HG02840 (cell line): ENCODE data around the gene CPLANE2.
"Not testable (repeated sequence)": the region's sequence is repeated elsewhere in the genome, so short reads cannot be mapped to it uniquely, and the experiment has no call there.

Experiments
- ATAC-seq: cut with Tn5 transposase; IDR thresholded peaks from one replicate; pipeline ENCODE4 v1.9.1; 2021; ENCODE audit warnings: mild to moderate bottlenecking, moderate library complexity, moderate number of reproducible peaks; ENCODE audit not compliant: unreplicated experiment, low FRiP score

CPLANE2 gene

GRCh38 chr1:16236511-16237342 is at the start of gene CPLANE2:
Gene CPLANE2, minus strand, starts transcription at chr1:16237183. Its CDS starts 441 bp downstream, at chr1:16236742.
- ATAC-seq: peak; percentile 82

GRCh38 chr1:16286122-16286521 is 49.1 kb upstream of the CPLANE2 start:
- ATAC-seq: no peak

- no peak for ATAC-seq
These were observed 44.8 kb upstream of the CPLANE2 start for GRCh38 chr1:16281765-16282164.

GRCh38 chr1:16279186-16279585 is 42.2 kb upstream of the CPLANE2 start:
- ATAC-seq: no peak

GRCh38 chr1:16276302-16277030 is 39.5 kb upstream of the CPLANE2 start:
- no peak for ATAC-seq

GRCh38 chr1:16275591-16275990 is 38.6 kb upstream of the CPLANE2 start:
- ATAC-seq: no peak

GRCh38 chr1:16267690-16268180 is 30.8 kb upstream of the CPLANE2 start:
- ATAC-seq: no peak

GRCh38 chr1:16266411-16267118 is 29.6 kb upstream of the CPLANE2 start:
- no peak for ATAC-seq

- no peak for ATAC-seq
These were observed 25.1 kb upstream of the CPLANE2 start for GRCh38 chr1:16262067-16262466.

GRCh38 chr1:16260814-16261213 is 23.8 kb upstream of the CPLANE2 start:
- ATAC-seq: no peak

- ATAC-seq: no peak
These were observed 21.7 kb upstream of the CPLANE2 start for GRCh38 chr1:16258591-16259135.

- no peak for ATAC-seq
These were observed 21.0 kb upstream of the CPLANE2 start for GRCh38 chr1:16257968-16258367.

- ATAC-seq: not testable (repeated sequence)
These were observed 20.6 kb upstream of the CPLANE2 start for GRCh38 chr1:16257556-16257955.

GRCh38 chr1:16256478-16256877 is 19.5 kb upstream of the CPLANE2 start:
- ATAC-seq: no peak

- ATAC-seq: no peak
These were observed 17.4 kb upstream of the CPLANE2 start for GRCh38 chr1:16254263-16254928.

- no peak for ATAC-seq
These were observed 16.4 kb upstream of the CPLANE2 start for GRCh38 chr1:16253332-16253922.

GRCh38 chr1:16252912-16253311 is 15.9 kb upstream of the CPLANE2 start:
- no peak for ATAC-seq

GRCh38 chr1:16251381-16251780 is 14.4 kb upstream of the CPLANE2 start:
- no peak for ATAC-seq

GRCh38 chr1:16250524-16251251 is 13.7 kb upstream of the CPLANE2 start:
- no peak for ATAC-seq
